ENCODE data around the gene MZF1. TPM values are rescaled to one million over a fixed set of nuclear protein-coding genes. Genes with fewer than 3 reads are reported as not detected.

The MZF1 gene
- 39.1 and 41.3 TPM in 2 replicates for total RNA-seq (2014; rRNA removed; shearing (Covaris generic))

GRCh38 chr19:58572818-58573657, at the start of gene MZF1:
MZF1 (minus strand) TSS chr19:58573335; CDS start chr19:58571389, 1,946 bp downstream.

GRCh38 chr19:58558066-58558622, 15.0 kb downstream of the MZF1 start, which contains the start of gene UBE2M:
UBE2M (minus strand) TSS chr19:58558611; CDS start chr19:58558381, 230 bp downstream.

GRCh38 chr19:58554494-58555368, 18.4 kb downstream of the MZF1 start, which contains the start of gene CHMP2A:
CHMP2A (minus strand) TSS chr19:58555105; CDS start chr19:58554212, 893 bp downstream.

GRCh38 chr19:58543826-58544590, 29.1 kb downstream of the MZF1 start, which contains the start of gene TRIM28:
TRIM28 (plus strand) TSS chr19:58544064; CDS start chr19:58544758, 694 bp downstream.

GRCh38 chr19:58519355-58520256, 53.5 kb downstream of the MZF1 start, which contains the start of gene ZBTB45:
ZBTB45 (minus strand) TSS chr19:58519810; CDS start chr19:58517673, 2,137 bp downstream.

Small RNA genes within 50 kb of the gene (small RNA-seq; reads per million reads assigned to genes)
- gene MIR6807 (not detected), gene RN7SL525P (not detected)

Other genes starting within 250 kb of the MZF1 start
- gene ZSCAN22, start 246.3 kb downstream of the MZF1 start, total RNA-seq (2014; rRNA removed; shearing (Covaris generic)): 2.9 TPM in 2 replicates
- gene A1BG, start 219.8 kb downstream of the MZF1 start, total RNA-seq (2014; rRNA removed; shearing (Covaris generic)): 13.4 and 31.9 TPM in 2 replicates
- 1.4 and 2.1 TPM in 2 replicates for gene ZNF497, start 210.6 kb downstream of the MZF1 start, total RNA-seq (2014; rRNA removed; shearing (Covaris generic))
- 5.1 and 6.8 TPM in 2 replicates for gene ZNF837, start 192.3 kb downstream of the MZF1 start, total RNA-seq (2014; rRNA removed; shearing (Covaris generic))
- gene RPS5, start 186.1 kb downstream of the MZF1 start, total RNA-seq (2014; rRNA removed; shearing (Covaris generic)): 4,542 and 4,656 TPM in 2 replicates
- 1.4 and 3.8 TPM in 2 replicates for gene RNF225, start 177.7 kb downstream of the MZF1 start, total RNA-seq (2014; rRNA removed; shearing (Covaris generic))
- 14.3 and 21.4 TPM in 2 replicates for gene ZNF584, start 164.7 kb downstream of the MZF1 start, total RNA-seq (2014; rRNA removed; shearing (Covaris generic))
- gene ZNF132, start 133.2 kb downstream of the MZF1 start, total RNA-seq (2014; rRNA removed; shearing (Covaris generic)): 0.16 and 0.19 TPM in 2 replicates
- 11.7 and 14.8 TPM in 2 replicates for gene ZNF324B, start 121.7 kb downstream of the MZF1 start, total RNA-seq (2014; rRNA removed; shearing (Covaris generic))
- 9.8 and 13.7 TPM in 2 replicates for gene ZNF324, start 106.3 kb downstream of the MZF1 start, total RNA-seq (2014; rRNA removed; shearing (Covaris generic))
- gene ZNF446, start 97.0 kb downstream of the MZF1 start, total RNA-seq (2014; rRNA removed; shearing (Covaris generic)): 22.6 and 23.1 TPM in 2 replicates
- gene SLC27A5, start 61.3 kb downstream of the MZF1 start, total RNA-seq (2014; rRNA removed; shearing (Covaris generic)): 40.1 and 41.4 TPM in 2 replicates
- gene ZBTB45, start 53.5 kb downstream of the MZF1 start, total RNA-seq (2014; rRNA removed; shearing (Covaris generic)): 13.1 and 15.4 TPM in 2 replicates
- gene TRIM28, start 29.3 kb downstream of the MZF1 start, total RNA-seq (2014; rRNA removed; shearing (Covaris generic)): 873 and 886 TPM in 2 replicates
- 361 and 379 TPM in 2 replicates for gene CHMP2A, start 18.2 kb downstream of the MZF1 start, total RNA-seq (2014; rRNA removed; shearing (Covaris generic))
- gene UBE2M, start 14.7 kb downstream of the MZF1 start, total RNA-seq (2014; rRNA removed; shearing (Covaris generic)): 195 and 207 TPM in 2 replicates